HUES48 (cell line): Measurements from ENCODE around the gene IRF2.

Source experiments
- H3K27ac ChIP-seq: one replicate; pipeline ENCODE4 v1.7.0; 2013; ENCODE audit warnings: low read depth, low read length, inconsistent platforms
- H3K27me3 ChIP-seq: 2 replicates; pipeline ENCODE4 v1.6.1; 2013; ENCODE audit warnings: mild to moderate bottlenecking, low read length; ENCODE audit not compliant: control insufficient read depth, insufficient read depth
- H3K36me3 ChIP-seq: 2 replicates; pipeline ENCODE4 v1.6.1; 2013; ENCODE audit warnings: low read length; ENCODE audit not compliant: control insufficient read depth, insufficient read depth
- H3K4me1 ChIP-seq: 2 replicates; pipeline ENCODE4 v1.6.1; 2013; ENCODE audit warnings: mild to moderate bottlenecking, low read length; ENCODE audit not compliant: control insufficient read depth, insufficient read depth
- H3K4me3 ChIP-seq: 2 replicates; pipeline ENCODE4 v1.5.1; 2013; ENCODE audit warnings: mild to moderate bottlenecking, low read depth, low read length
- H3K9ac ChIP-seq: 2 replicates; pipeline ENCODE4 v1.6.1; 2013; ENCODE audit warnings: mild to moderate bottlenecking, low read depth, low read length, moderate library complexity
- H3K9me3 ChIP-seq: 2 replicates; pipeline ENCODE4 v1.6.1; 2013; ENCODE audit warnings: low read length; ENCODE audit not compliant: control insufficient read depth, insufficient read depth

The IRF2 gene

DNA sequence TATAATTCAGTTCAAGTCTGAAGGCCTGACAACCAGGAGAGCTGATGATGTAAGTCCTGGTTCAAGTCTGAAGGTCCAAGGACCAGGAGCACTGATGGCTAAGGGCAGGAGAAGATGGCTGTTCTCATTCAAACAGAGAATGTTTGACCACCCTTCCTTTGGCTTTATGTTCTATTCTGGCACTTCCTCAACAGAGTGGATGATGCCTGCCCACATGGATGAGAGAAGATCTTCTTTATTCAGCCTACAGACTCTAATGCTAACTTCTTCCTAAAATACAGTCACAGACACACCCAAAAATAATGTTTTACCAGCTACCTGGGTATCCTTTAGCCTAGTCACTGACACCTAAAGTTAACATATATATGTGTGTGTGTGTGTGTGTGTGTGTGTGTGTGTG lies 25.6 kb upstream of the IRF2 start:
- Histone ChIP-seq H3K4me1 (no peaks in the 10 kb centered on the region), H3K9ac (no peak overlapping the region), H3K36me3 (no peaks in the 10 kb centered on the region), H3K27me3 (no peaks in the 10 kb centered on the region), H3K27ac (no peak overlapping the region), H3K4me3 (no peak overlapping the region), H3K9me3 (no peaks in the 10 kb centered on the region)

DNA sequence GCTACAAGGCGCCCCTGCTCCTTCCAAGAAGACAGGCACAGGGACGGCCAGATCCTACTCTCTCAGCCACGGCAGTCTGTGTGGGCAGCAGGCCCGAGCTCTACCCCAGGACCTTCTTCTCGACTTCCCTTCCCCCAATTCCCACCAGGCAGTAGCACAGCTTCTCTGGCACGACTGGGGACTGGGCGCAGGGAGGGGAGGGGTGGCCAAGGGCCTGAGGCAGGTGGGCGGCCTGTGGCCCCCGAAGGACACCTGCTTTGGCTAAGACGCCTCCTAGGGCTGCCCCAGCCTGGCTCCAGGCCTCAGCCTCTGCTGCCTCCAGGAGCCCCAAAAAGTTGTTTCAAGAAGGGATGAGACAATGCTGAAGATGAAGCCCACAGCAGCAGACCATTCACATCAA lies 24.2 kb upstream of the IRF2 start:
- Histone ChIP-seq H3K27me3 (no peaks in the 10 kb centered on the region), H3K36me3 (no peaks in the 10 kb centered on the region), H3K9ac (no peak overlapping the region), H3K4me1 (no peaks in the 10 kb centered on the region), H3K9me3 (no peaks in the 10 kb centered on the region), H3K4me3 (no peak overlapping the region), H3K27ac (no peak overlapping the region)

DNA sequence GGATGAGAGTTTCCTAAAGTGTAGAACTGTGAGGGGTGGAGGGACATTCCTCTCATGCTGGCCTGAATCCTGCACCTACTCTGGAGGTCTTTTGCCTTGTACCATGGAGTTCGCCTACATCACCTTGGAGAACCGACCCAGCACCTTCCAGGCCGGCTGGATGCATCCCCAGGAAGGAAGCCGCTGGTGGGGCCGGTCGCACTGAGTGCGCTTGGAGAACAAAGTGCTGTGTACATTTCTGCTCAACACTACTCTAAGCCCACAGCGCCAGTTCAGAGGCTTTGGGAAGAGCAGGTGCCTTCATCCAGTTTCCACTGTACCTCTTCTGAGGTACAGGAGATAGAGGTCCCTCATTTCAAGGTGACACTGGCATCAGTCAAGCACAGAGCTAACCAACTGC lies 15.4 kb upstream of the IRF2 start:
- Histone ChIP-seq H3K27ac (no peak overlapping the region), H3K27me3 (no peaks in the 10 kb centered on the region), H3K4me1 (no peaks in the 10 kb centered on the region), H3K9me3 (no peaks in the 10 kb centered on the region), H3K36me3 (no peaks in the 10 kb centered on the region), H3K9ac (no peak overlapping the region), H3K4me3 (no peak overlapping the region)

DNA sequence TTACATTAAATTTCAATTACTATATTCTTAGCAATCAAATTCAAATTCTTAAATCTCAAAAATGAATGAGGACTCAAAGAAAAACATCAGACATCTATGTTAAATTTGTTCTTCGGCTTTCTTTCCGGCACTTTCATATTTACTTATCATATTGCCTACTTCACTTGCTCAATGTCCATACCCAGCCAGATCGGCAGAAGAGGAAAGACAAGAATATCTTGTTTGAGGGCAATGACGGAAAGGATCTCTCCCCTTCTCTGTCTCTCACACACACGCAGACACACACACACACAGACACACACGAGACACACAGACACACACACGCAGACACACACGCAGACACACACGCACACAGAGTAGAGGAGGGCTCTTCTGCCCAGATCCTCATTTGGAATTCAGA lies 13.2 kb upstream of the IRF2 start:
- no peak overlapping the region for H3K4me3 ChIP-seq
- H3K36me3 ChIP-seq: no peaks in the 10 kb centered on the region
- no peaks in the 10 kb centered on the region for H3K27me3 ChIP-seq
- no peaks in the 10 kb centered on the region; the same call in 1 of the 2 replicates for H3K9me3 ChIP-seq
- no peak overlapping the region for H3K27ac ChIP-seq
- H3K4me1 ChIP-seq: no peaks in the 10 kb centered on the region
- no peak overlapping the region for H3K9ac ChIP-seq

DNA sequence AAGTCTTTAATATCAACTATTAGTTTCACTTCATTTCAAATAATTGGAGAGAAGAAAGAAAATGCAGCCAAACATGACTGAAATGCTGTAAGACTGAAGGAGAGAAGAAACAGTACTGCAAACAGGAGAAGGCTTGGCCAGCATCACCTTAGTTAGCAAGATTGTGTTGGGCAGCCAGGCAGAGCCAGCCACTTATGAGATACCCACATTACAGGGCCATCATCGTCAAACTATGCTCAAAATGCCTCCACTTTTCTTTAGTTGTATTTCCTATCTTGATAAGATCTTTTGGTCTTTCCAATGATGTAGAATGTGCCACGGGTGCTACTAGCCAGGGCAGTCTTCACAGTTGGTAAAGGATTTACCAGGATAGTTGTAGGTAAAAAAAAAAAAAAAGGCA lies 10.9 kb upstream of the IRF2 start:
- H3K27ac ChIP-seq: no peak overlapping the region
- no peaks in the 10 kb centered on the region for H3K27me3 ChIP-seq
- H3K9me3 ChIP-seq: no peaks in the 10 kb centered on the region; the same call in 1 of the 2 replicates
- H3K9ac ChIP-seq: no peak overlapping the region
- H3K4me3 ChIP-seq: no peak overlapping the region
- H3K36me3 ChIP-seq: no peaks in the 10 kb centered on the region
- H3K4me1 ChIP-seq: no peaks in the 10 kb centered on the region

DNA sequence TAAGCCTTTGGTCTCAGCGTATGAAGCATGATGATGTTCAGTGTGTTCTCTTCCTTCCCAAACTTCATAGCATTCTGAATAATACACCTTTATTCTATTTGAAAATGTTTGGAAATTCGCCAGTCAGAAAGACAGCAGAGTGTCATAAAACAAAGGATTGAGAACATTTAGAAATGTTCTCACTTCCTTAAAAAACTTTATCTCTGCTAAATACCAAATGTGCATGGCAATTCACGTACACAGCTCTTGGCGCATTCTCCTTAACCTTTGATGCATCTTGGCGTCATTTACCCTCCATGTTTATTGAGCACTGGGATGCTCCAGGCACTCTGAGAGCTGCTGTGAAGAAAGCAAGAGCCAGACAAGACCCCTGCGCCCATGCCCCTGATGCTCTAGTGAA lies 7.2 kb upstream of the IRF2 start:
- H3K27me3 ChIP-seq: no peaks in the 10 kb centered on the region
- no peaks in the 10 kb centered on the region; the same call in 1 of the 2 replicates for H3K9me3 ChIP-seq
- no peaks in the 10 kb centered on the region for H3K36me3 ChIP-seq
- H3K27ac ChIP-seq: no peak overlapping the region
- no peaks in the 10 kb centered on the region for H3K4me1 ChIP-seq
- H3K4me3 ChIP-seq: no peak overlapping the region
- H3K9ac ChIP-seq: no peak overlapping the region

DNA sequence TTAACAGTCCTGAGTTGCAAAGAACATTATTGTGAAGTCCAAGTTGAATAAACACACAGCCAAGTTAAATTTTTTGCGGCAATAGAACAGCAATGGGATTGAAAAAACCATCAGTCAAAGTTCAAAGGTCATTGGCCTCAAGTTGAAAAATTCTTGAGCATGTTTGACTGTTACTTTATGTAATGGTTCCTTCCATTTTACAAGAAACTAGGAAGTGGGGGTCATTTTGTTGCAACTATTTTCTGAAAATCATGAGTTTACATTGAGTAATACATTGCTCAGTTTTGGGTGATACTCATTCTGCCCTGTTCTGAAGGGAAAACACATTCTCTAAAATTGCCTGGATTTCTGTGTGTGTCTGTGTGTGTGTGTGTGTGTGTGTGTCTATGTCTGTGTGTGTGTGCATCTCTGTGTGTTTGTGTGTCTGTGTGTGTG lies 5.2 kb upstream of the IRF2 start:
- Histone ChIP-seq H3K4me3 (no peak overlapping the region), H3K4me1 (peaks cover 8% of the 10 kb centered on the region), H3K27ac (no peak overlapping the region), H3K9me3 (no peaks in the 10 kb centered on the region; the same call in 1 of the 2 replicates), H3K9ac (no peak overlapping the region), H3K36me3 (no peaks in the 10 kb centered on the region), H3K27me3 (no peaks in the 10 kb centered on the region)

DNA sequence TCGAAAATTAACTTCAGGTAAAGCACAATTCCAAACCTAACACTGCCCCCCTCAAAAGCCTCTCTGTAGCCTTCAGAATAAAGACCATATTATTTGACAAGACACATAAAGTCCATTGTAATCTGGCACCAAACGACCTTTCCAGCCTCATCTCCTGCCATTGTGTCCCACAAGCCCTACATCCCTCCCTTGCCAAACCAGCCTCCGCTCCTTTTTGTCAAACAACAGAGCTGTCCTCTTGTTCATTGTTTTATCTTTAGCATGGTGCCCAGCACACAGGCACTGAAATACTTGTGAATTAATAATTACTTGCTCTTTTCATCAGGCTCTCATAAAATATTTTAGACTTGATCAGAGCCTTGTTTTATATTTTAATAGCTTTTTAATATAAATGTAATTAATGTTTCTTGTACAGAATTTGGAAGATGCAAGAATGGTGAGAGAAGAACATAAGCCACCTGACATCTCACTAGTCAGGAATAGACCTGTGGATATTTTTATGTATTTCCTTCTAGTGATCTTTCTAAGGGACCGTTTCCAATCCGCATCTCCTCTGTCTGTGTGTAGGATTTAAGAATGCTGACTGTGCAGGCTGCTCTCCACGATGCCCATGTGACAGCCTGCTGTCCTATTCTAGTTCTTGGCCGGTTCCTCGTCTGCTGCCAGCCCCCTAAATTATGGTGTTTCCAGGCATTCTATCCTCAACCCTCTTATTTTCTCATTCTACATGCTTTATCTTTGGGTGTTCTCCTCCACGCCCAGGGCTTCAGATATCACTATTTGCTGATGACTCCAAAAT lies 3.0 kb upstream of the IRF2 start:
- Histone ChIP-seq H3K36me3 (no peaks in the 10 kb centered on the region), H3K9me3 (no peaks in the 10 kb centered on the region), H3K27me3 (no peaks in the 10 kb centered on the region), H3K4me3 (no peak overlapping the region), H3K9ac (no peak overlapping the region), H3K4me1 (peaks cover 8% of the 10 kb centered on the region), H3K27ac (no peak overlapping the region)

DNA sequence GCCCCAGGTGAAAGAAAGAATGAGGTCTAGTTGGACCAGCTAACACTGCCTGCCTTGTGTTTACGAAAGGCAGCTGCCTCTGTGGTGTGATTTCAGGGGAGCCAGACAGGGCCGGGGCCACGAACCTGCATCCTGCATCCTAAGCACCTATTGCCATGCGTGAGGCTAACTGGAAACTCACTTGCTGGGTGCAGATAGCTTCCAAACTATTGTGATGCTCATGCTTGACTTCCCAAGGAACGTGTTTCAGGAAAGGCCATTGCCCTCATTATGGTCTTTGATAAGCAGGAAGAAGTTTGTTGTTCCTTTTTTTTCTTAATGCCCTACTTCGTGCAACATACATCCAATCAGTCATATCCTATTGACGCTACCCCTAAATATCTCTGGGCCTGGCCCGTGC lies 2.3 kb upstream of the IRF2 start:
- Histone ChIP-seq H3K4me3 (no peak overlapping the region), H3K9me3 (no peaks in the 10 kb centered on the region), H3K4me1 (peaks cover 8% of the 10 kb centered on the region), H3K27me3 (no peaks in the 10 kb centered on the region), H3K27ac (no peak overlapping the region), H3K9ac (no peak overlapping the region), H3K36me3 (no peaks in the 10 kb centered on the region)

DNA sequence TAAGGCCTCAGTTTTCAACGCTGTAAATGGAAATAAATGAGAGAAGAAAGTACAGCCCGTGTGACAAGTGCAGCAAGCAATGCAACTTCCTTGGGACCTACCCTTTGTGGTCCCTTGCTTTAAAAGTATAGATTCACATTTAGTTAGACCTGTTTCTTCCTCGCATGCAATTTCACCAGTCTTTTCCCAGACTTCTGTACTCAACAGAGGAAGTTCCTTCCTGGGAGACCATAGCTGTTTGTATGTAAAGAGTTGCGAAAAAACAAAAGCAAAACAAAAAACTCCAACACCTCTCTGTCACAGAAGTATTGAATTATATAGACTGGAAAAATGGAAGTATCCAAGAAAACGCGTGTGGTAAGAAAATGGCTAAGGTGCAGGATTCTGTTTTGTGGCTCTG lies 1.1 kb upstream of the IRF2 start:
- peaks cover 8% of the 10 kb centered on the region for H3K4me1 ChIP-seq
- peak overlapping the region; percentile 99 for H3K4me3 ChIP-seq
- H3K27ac ChIP-seq: peak overlapping the region; percentile 85
- H3K9ac ChIP-seq: peak overlapping the region; percentile 23; the same call in 1 of the 2 replicates
- H3K27me3 ChIP-seq: no peaks in the 10 kb centered on the region
- no peaks in the 10 kb centered on the region for H3K36me3 ChIP-seq
- no peaks in the 10 kb centered on the region for H3K9me3 ChIP-seq

DNA sequence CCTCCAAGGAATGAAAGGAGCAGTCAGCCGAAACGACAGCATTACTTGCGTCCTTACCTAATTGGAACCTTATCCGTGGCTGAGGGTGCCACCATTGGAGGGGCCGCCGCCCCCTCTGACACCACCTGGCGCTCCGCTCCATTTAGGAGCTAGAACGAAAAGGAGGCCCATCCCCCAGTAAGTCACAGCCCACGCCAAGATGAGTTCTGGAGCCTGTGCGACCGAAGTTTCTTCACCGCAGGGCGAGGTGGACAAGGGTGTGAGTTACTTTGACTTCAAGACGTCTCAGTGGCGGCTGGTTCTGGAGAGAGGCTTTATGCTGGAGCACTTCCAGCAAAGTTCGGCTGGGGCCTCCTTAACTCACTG lies 729 bp upstream of the IRF2 start:
- Histone ChIP-seq H3K9me3 (no peaks in the 10 kb centered on the region), H3K9ac (peak overlapping the region; percentile 23), H3K27ac (peak overlapping the region; percentile 85), H3K27me3 (no peaks in the 10 kb centered on the region), H3K4me3 (peak overlapping the region; percentile 99), H3K4me1 (peaks cover 8% of the 10 kb centered on the region), H3K36me3 (no peaks in the 10 kb centered on the region)
